WTC11 (cell line): ENCODE measurements around the gene NUAK1.

Experiments used
- ETV6 ChIP-seq: sonication (generic); formaldehyde crosslinking; IDR thresholded peaks from 2 replicates; pipeline ENCODE4 v1.8.1; 2022; ENCODE audit warnings: mild to moderate bottlenecking, missing genetic modification reagents
- GABPB1 ChIP-seq: sonication (generic); formaldehyde crosslinking; IDR thresholded peaks from 2 replicates; pipeline ENCODE4 v1.8.1; 2023; ENCODE audit warnings: mild to moderate bottlenecking, missing genetic modification reagents
- IRF2 ChIP-seq: sonication (generic); formaldehyde crosslinking; IDR thresholded peaks from 2 replicates; pipeline ENCODE4 v1.8.0; 2022; ENCODE audit warnings: low read depth, missing genetic modification reagents, borderline replicate concordance
- NR1H2 ChIP-seq: sonication (generic); formaldehyde crosslinking; IDR thresholded peaks from 2 replicates; pipeline ENCODE4 v1.9.0; 2021; ENCODE audit warnings: mild to moderate bottlenecking, moderate library complexity, missing genetic modification reagents
- NR3C1 ChIP-seq: sonication (generic); formaldehyde crosslinking; conservative IDR thresholded peaks from 2 replicates; pipeline ENCODE4 v1.8.1; 2023; ENCODE audit warnings: low read depth, mild to moderate bottlenecking, missing genetic modification reagents
- ZBTB21 ChIP-seq: sonication (generic); formaldehyde crosslinking; IDR thresholded peaks from 2 replicates; pipeline ENCODE4 v1.8.1; 2023; ENCODE audit warnings: mild to moderate bottlenecking, missing genetic modification reagents, borderline replicate concordance
- TF ChIP-seq, protein P1 (sequence below): sonication (generic); formaldehyde crosslinking; IDR thresholded peaks from 2 replicates; pipeline ENCODE4 v1.8.1; 2023; ENCODE audit warnings: mild to moderate bottlenecking, missing genetic modification reagents, borderline replicate concordance
- TF ChIP-seq, protein P2 (sequence below): sonication (generic); formaldehyde crosslinking; IDR thresholded peaks from 2 replicates; pipeline ENCODE4 v1.8.1; 2022; ENCODE audit warnings: missing genetic modification reagents, borderline replicate concordance
- TF ChIP-seq, protein P3 (sequence below): sonication (generic); formaldehyde crosslinking; IDR thresholded peaks from 2 replicates; pipeline ENCODE4 v1.8.1; 2022; ENCODE audit warnings: low read depth, mild to moderate bottlenecking, moderate library complexity, missing genetic modification reagents, borderline replicate concordance
- TF ChIP-seq, protein P4 (sequence below): fragments of 200-600 bp; IDR thresholded peaks from 2 replicates; pipeline ENCODE4 v1.8.0; 2022; ENCODE audit warnings: antibody characterized with exemption
- TF ChIP-seq, protein P5 (sequence below): sonication (generic); formaldehyde crosslinking; IDR thresholded peaks from 2 replicates; pipeline ENCODE4 v1.8.0; 2022; ENCODE audit warnings: mild to moderate bottlenecking, missing genetic modification reagents

DNA sequence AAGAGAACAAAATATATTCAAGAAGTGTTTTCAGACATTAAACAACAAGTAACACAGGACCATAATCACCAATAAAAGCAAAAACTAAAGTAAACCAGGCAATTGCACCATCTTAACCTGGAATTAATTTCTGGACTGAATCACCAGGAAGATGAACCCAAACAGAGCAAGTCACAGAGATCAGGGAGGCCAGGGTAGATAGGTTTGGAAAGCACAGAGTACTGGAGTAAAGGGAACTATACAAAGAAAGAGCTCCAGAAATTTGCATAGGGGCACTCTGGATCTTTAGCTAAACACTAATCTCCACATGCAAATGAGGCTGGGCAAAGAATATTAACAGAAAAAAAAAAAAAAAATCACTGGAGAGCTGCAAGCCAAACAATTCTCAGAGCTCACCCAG lies 84.7 kb downstream of the NUAK1 start:
- TF ChIP-seq GABPB1 (CRISPR knock-in tag) (no peak), ETV6 (CRISPR knock-in tag) (no peak), ZBTB21 (no peak), NR3C1 (CRISPR knock-in tag) (no peak), IRF2 (no peak), NR1H2 (no peak)
- TF ChIP-seq, protein P1, sequence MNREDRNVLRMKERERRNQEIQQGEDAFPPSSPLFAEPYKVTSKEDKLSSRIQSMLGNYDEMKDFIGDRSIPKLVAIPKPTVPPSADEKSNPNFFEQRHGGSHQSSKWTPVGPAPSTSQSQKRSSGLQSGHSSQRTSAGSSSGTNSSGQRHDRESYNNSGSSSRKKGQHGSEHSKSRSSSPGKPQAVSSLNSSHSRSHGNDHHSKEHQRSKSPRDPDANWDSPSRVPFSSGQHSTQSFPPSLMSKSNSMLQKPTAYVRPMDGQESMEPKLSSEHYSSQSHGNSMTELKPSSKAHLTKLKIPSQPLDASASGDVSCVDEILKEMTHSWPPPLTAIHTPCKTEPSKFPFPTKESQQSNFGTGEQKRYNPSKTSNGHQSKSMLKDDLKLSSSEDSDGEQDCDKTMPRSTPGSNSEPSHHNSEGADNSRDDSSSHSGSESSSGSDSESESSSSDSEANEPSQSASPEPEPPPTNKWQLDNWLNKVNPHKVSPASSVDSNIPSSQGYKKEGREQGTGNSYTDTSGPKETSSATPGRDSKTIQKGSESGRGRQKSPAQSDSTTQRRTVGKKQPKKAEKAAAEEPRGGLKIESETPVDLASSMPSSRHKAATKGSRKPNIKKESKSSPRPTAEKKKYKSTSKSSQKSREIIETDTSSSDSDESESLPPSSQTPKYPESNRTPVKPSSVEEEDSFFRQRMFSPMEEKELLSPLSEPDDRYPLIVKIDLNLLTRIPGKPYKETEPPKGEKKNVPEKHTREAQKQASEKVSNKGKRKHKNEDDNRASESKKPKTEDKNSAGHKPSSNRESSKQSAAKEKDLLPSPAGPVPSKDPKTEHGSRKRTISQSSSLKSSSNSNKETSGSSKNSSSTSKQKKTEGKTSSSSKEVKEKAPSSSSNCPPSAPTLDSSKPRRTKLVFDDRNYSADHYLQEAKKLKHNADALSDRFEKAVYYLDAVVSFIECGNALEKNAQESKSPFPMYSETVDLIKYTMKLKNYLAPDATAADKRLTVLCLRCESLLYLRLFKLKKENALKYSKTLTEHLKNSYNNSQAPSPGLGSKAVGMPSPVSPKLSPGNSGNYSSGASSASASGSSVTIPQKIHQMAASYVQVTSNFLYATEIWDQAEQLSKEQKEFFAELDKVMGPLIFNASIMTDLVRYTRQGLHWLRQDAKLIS (CRISPR knock-in tag) = no peak
- TF ChIP-seq, protein P2, sequence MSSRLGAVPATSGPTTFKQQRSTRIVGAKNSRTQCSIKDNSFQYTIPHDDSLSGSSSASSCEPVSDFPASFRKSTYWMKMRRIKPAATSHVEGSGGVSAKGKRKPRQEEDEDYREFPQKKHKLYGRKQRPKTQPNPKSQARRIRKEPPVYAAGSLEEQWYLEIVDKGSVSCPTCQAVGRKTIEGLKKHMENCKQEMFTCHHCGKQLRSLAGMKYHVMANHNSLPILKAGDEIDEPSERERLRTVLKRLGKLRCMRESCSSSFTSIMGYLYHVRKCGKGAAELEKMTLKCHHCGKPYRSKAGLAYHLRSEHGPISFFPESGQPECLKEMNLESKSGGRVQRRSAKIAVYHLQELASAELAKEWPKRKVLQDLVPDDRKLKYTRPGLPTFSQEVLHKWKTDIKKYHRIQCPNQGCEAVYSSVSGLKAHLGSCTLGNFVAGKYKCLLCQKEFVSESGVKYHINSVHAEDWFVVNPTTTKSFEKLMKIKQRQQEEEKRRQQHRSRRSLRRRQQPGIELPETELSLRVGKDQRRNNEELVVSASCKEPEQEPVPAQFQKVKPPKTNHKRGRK (CRISPR knock-in tag) = no peak
- TF ChIP-seq, protein P3, sequence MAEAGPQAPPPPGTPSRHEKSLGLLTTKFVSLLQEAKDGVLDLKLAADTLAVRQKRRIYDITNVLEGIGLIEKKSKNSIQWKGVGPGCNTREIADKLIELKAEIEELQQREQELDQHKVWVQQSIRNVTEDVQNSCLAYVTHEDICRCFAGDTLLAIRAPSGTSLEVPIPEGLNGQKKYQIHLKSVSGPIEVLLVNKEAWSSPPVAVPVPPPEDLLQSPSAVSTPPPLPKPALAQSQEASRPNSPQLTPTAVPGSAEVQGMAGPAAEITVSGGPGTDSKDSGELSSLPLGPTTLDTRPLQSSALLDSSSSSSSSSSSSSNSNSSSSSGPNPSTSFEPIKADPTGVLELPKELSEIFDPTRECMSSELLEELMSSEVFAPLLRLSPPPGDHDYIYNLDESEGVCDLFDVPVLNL (CRISPR knock-in tag) = no peak
- TF ChIP-seq, protein P4, sequence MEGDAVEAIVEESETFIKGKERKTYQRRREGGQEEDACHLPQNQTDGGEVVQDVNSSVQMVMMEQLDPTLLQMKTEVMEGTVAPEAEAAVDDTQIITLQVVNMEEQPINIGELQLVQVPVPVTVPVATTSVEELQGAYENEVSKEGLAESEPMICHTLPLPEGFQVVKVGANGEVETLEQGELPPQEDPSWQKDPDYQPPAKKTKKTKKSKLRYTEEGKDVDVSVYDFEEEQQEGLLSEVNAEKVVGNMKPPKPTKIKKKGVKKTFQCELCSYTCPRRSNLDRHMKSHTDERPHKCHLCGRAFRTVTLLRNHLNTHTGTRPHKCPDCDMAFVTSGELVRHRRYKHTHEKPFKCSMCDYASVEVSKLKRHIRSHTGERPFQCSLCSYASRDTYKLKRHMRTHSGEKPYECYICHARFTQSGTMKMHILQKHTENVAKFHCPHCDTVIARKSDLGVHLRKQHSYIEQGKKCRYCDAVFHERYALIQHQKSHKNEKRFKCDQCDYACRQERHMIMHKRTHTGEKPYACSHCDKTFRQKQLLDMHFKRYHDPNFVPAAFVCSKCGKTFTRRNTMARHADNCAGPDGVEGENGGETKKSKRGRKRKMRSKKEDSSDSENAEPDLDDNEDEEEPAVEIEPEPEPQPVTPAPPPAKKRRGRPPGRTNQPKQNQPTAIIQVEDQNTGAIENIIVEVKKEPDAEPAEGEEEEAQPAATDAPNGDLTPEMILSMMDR = no peak
- TF ChIP-seq, protein P5, sequence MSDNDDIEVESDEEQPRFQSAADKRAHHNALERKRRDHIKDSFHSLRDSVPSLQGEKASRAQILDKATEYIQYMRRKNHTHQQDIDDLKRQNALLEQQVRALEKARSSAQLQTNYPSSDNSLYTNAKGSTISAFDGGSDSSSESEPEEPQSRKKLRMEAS (CRISPR knock-in tag) = no peak
